SK-N-SH (cell line): ENCODE measurements around the gene ETFA. TPM values are rescaled to one million over a fixed set of nuclear protein-coding genes. Genes with fewer than 3 reads are reported as not detected.

Experiments used
- FOSL2 ChIP-seq: IDR thresholded peaks from 2 replicates; pipeline ENCODE4 v1.4.0; 2012; ENCODE audit warnings: low read depth, mild to moderate bottlenecking, moderate library complexity, borderline replicate concordance
- FOXM1 ChIP-seq: IDR thresholded peaks from 2 replicates; pipeline ENCODE4 v1.4.0; 2012; ENCODE audit warnings: low read depth, mild to moderate bottlenecking
- MXI1 ChIP-seq: IDR thresholded peaks from 2 replicates; pipeline ENCODE4 v1.6.1; 2012; ENCODE audit warnings: mild to moderate bottlenecking, low read depth, low read length, improper control_type of control experiment
- NRF1 ChIP-seq: IDR thresholded peaks from 2 replicates; pipeline ENCODE4 v1.6.1; 2012; ENCODE audit warnings: low read depth, mild to moderate bottlenecking, low read length
- SMC3 ChIP-seq: IDR thresholded peaks from 2 replicates; pipeline ENCODE4 v1.6.1; 2012; ENCODE audit warnings: low read depth, low read length, improper control_type of control experiment
- polyA plus RNA-seq, 3 experiments: library from polyadenylated mRNA; depleted of rRNA; stranded (reverse); fragments of >200 nt; gene quantifications; 2 replicates each; pipeline ENCODE4 v1.2.3, GENCODE V29; 2012
- TF ChIP-seq, protein P1 (sequence below): fragments of 150-350 bp; IDR thresholded peaks from 2 replicates; pipeline ENCODE4 v1.6.1; 2016; ENCODE audit warnings: mild to moderate bottlenecking, low read depth, low read length
- TF ChIP-seq, protein P2 (sequence below): IDR thresholded peaks from 2 replicates; pipeline ENCODE4 v1.6.1; 2012; ENCODE audit warnings: mild to moderate bottlenecking, low read depth, low read length, moderate library complexity
- TF ChIP-seq, protein P3 (sequence below): IDR thresholded peaks from 2 replicates; pipeline ENCODE4; 2012
- TF ChIP-seq, protein P4 (sequence below): fragments of 200-600 bp; sonication (generic); IDR thresholded peaks from 2 replicates; pipeline ENCODE4 v1.6.1; 2017; ENCODE audit warnings: antibody characterized with exemption, mild to moderate bottlenecking, moderate library complexity
- TF ChIP-seq, protein P5 (sequence below): IDR thresholded peaks from 2 replicates; pipeline ENCODE4 v1.4.0; 2012; ENCODE audit warnings: low read depth, borderline replicate concordance

ETFA gene
- polyA plus RNA-seq, 1 of the 3 experiments (the other 2 are of a cell fraction): 122 TPM

DNA sequence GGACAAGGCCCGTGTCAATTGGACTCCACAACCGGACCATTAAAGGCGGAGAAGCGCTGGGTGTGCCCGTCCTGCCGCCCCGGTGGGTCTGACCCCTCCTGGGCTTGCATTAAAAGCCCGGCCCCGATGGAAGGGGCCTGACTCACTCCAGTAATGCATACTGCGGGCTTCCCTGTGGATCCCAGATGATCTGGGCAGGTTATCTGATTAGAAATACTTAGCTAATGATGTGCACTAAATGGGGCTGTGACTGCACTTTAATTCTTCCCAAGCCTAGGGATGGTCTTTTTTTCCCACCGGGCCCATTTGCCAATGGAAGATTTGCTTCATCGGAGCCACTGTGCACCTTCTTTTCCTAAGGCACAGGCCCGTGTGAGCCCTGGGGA, 126.6 kb downstream of the ETFA start (continued):
- TF ChIP-seq, protein P1, sequence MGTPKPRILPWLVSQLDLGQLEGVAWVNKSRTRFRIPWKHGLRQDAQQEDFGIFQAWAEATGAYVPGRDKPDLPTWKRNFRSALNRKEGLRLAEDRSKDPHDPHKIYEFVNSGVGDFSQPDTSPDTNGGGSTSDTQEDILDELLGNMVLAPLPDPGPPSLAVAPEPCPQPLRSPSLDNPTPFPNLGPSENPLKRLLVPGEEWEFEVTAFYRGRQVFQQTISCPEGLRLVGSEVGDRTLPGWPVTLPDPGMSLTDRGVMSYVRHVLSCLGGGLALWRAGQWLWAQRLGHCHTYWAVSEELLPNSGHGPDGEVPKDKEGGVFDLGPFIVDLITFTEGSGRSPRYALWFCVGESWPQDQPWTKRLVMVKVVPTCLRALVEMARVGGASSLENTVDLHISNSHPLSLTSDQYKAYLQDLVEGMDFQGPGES: no peak
- TF ChIP-seq FOSL2 (peak; percentile 45; the same call in 1 of the 2 replicates), SMC3 (no peak), NRF1 (no peak), FOXM1 (no peak), MXI1 (no peak)
- TF ChIP-seq, protein P2, sequence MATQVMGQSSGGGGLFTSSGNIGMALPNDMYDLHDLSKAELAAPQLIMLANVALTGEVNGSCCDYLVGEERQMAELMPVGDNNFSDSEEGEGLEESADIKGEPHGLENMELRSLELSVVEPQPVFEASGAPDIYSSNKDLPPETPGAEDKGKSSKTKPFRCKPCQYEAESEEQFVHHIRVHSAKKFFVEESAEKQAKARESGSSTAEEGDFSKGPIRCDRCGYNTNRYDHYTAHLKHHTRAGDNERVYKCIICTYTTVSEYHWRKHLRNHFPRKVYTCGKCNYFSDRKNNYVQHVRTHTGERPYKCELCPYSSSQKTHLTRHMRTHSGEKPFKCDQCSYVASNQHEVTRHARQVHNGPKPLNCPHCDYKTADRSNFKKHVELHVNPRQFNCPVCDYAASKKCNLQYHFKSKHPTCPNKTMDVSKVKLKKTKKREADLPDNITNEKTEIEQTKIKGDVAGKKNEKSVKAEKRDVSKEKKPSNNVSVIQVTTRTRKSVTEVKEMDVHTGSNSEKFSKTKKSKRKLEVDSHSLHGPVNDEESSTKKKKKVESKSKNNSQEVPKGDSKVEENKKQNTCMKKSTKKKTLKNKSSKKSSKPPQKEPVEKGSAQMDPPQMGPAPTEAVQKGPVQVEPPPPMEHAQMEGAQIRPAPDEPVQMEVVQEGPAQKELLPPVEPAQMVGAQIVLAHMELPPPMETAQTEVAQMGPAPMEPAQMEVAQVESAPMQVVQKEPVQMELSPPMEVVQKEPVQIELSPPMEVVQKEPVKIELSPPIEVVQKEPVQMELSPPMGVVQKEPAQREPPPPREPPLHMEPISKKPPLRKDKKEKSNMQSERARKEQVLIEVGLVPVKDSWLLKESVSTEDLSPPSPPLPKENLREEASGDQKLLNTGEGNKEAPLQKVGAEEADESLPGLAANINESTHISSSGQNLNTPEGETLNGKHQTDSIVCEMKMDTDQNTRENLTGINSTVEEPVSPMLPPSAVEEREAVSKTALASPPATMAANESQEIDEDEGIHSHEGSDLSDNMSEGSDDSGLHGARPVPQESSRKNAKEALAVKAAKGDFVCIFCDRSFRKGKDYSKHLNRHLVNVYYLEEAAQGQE: no peak
- TF ChIP-seq, protein P3, sequence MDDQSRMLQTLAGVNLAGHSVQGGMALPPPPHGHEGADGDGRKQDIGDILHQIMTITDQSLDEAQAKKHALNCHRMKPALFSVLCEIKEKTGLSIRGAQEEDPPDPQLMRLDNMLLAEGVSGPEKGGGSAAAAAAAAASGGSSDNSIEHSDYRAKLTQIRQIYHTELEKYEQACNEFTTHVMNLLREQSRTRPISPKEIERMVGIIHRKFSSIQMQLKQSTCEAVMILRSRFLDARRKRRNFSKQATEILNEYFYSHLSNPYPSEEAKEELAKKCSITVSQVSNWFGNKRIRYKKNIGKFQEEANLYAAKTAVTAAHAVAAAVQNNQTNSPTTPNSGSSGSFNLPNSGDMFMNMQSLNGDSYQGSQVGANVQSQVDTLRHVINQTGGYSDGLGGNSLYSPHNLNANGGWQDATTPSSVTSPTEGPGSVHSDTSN: no peak
- TF ChIP-seq, protein P4, sequence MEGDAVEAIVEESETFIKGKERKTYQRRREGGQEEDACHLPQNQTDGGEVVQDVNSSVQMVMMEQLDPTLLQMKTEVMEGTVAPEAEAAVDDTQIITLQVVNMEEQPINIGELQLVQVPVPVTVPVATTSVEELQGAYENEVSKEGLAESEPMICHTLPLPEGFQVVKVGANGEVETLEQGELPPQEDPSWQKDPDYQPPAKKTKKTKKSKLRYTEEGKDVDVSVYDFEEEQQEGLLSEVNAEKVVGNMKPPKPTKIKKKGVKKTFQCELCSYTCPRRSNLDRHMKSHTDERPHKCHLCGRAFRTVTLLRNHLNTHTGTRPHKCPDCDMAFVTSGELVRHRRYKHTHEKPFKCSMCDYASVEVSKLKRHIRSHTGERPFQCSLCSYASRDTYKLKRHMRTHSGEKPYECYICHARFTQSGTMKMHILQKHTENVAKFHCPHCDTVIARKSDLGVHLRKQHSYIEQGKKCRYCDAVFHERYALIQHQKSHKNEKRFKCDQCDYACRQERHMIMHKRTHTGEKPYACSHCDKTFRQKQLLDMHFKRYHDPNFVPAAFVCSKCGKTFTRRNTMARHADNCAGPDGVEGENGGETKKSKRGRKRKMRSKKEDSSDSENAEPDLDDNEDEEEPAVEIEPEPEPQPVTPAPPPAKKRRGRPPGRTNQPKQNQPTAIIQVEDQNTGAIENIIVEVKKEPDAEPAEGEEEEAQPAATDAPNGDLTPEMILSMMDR: no peak
- TF ChIP-seq, protein P5, sequence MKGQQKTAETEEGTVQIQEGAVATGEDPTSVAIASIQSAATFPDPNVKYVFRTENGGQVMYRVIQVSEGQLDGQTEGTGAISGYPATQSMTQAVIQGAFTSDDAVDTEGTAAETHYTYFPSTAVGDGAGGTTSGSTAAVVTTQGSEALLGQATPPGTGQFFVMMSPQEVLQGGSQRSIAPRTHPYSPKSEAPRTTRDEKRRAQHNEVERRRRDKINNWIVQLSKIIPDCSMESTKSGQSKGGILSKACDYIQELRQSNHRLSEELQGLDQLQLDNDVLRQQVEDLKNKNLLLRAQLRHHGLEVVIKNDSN: no peak
